HG03354 (cell line): ENCODE data around the gene TTC22.

Source experiments
- ATAC-seq: cut with Tn5 transposase; IDR thresholded peaks from one replicate; pipeline ENCODE4 v1.9.1; 2021; ENCODE audit warnings: mild to moderate bottlenecking; ENCODE audit not compliant: unreplicated experiment, poor library complexity, severe bottlenecking

Gene TTC22

GRCh38 chr1:54764133-54764921, 36.8 kb downstream of the TTC22 start, which contains the start of gene PARS2:
PARS2 (minus strand) TSS chr1:54764523; CDS start chr1:54759161, 5,362 bp downstream.
- peak; percentile 97 for ATAC-seq

- ATAC-seq: no peak
Measured at GRCh38 chr1:54763816-54764132, 37.3 kb downstream of the TTC22 start.

- no peak for ATAC-seq
Measured at GRCh38 chr1:54758678-54759348, 42.3 kb downstream of the TTC22 start.

- ATAC-seq: no peak
Measured at GRCh38 chr1:54757833-54758232, 43.3 kb downstream of the TTC22 start.

GRCh38 chr1:54754486-54755285, 46.4 kb downstream of the TTC22 start:
- ATAC-seq: no peak

GRCh38 chr1:54754045-54754444, 47.1 kb downstream of the TTC22 start:
- no peak for ATAC-seq

- ATAC-seq: no peak
Measured at GRCh38 chr1:54751426-54751825, 49.7 kb downstream of the TTC22 start.

GRCh38 chr1:54750596-54750995, 50.5 kb downstream of the TTC22 start:
- ATAC-seq: no peak

GRCh38 chr1:54748094-54748835, 52.9 kb downstream of the TTC22 start:
- ATAC-seq: no peak

GRCh38 chr1:54745864-54746263, 55.3 kb downstream of the TTC22 start:
- ATAC-seq: no peak

- ATAC-seq: no peak
Measured at GRCh38 chr1:54745274-54745673, 55.8 kb downstream of the TTC22 start.

- ATAC-seq: no peak
Measured at GRCh38 chr1:54744696-54745095, 56.4 kb downstream of the TTC22 start.

- no peak for ATAC-seq
Measured at GRCh38 chr1:54743416-54744226, 57.5 kb downstream of the TTC22 start.

- ATAC-seq: no peak
Measured at GRCh38 chr1:54742282-54742681, 58.8 kb downstream of the TTC22 start.

GRCh38 chr1:54741531-54741930, 59.6 kb downstream of the TTC22 start:
- ATAC-seq: no peak

GRCh38 chr1:54738244-54738643, 62.9 kb downstream of the TTC22 start:
- ATAC-seq: no peak

GRCh38 chr1:54736685-54737084, 64.4 kb downstream of the TTC22 start:
- no peak for ATAC-seq
